Endothelial cell of umbilical vein (primary cell): ENCODE data around the gene MANEAL. TPM values are rescaled to one million over a fixed set of nuclear protein-coding genes. Genes with fewer than 3 reads are reported as not detected.

Experiments used
- BruUV-seq: library from RNA; stranded (reverse); fragments of 400-500 nt; replicated peaks from 2 replicates; lab custom pipeline; 2021; lab: Mats Ljungman, UMichigan
- CTCF ChIA-PET: fragments of 300-600, 350-600 bp; sonication (Branson Sonifier 250); formaldehyde crosslinking; loops from one replicate; lab custom pipeline; 2021; ENCODE audit warnings: antibody characterized with exemption, inconsistent platforms; lab: Charles Lee
- POLR2A ChIA-PET: fragments of 300-600, 350-600 bp; sonication (Branson Sonifier 250); formaldehyde crosslinking; loops from one replicate; lab custom pipeline; 2021; ENCODE audit warnings: antibody characterized with exemption, inconsistent platforms; lab: Charles Lee
- DNase-seq: peaks from one replicate; pipeline ENCODE4 v3.0.0-alpha.2; 2011; ENCODE audit warnings: low read depth, low spot score
- FAIRE-seq: peaks from 2 replicates; lab custom pipeline; 2011; peaks lifted over from hg19 to GRCh38; lab: Jason Lieb, UNC
- H2AFZ ChIP-seq: 2 replicates; pipeline ENCODE4 v1.6.0; 2012; ENCODE audit warnings: low read depth, low read length, control low read depth, inconsistent platforms
- H3K27ac ChIP-seq: 2 replicates; pipeline ENCODE4 v1.5.1; 2011; ENCODE audit warnings: low read depth, mild to moderate bottlenecking, control low read depth, low read length, moderate library complexity; ENCODE audit not compliant: insufficient read depth
- H3K27me3 ChIP-seq, 2 experiments: 2 replicates each; pipeline versions ENCODE4 v1.6.0 to v1.6.1; 2011; ENCODE audit warnings: low read length in 2 of 2, mixed read lengths in 1 of 2; ENCODE audit not compliant: control insufficient read depth in 2 of 2, insufficient read depth in 2 of 2
- H3K36me3 ChIP-seq, 2 experiments: 2 replicates in 1 of 2; 3 replicates in 1 of 2; pipeline ENCODE4 v1.5.1; 2011; ENCODE audit warnings: low read length in 2 of 2, mild to moderate bottlenecking in 1 of 2, moderate library complexity in 1 of 2; ENCODE audit not compliant: control insufficient read depth in 2 of 2, insufficient read depth in 2 of 2; ENCODE audit errors: extremely low read depth in 1 of 2
- H3K4me1 ChIP-seq: 3 replicates; pipeline ENCODE4 v1.5.1; 2011; ENCODE audit warnings: mild to moderate bottlenecking, low read length; ENCODE audit not compliant: control insufficient read depth, insufficient read depth; ENCODE audit errors: extremely low read depth
- H3K4me2 ChIP-seq: 2 replicates; pipeline ENCODE4 v1.6.1; 2011; ENCODE audit warnings: low read length, control low read depth, mixed read lengths; ENCODE audit not compliant: insufficient read depth
- H3K4me3 ChIP-seq, 3 experiments: fragments of 200-600 bp in 1 of 3; sonication (generic), shearing (Covaris generic) in 1 of 3; replicated peaks in 1 of 3; 2 replicates each; pipeline ENCODE4 v1.5.1; 2011 to 2016; ENCODE audit warnings: control low read depth in 3 of 3, low read length in 3 of 3, mild to moderate bottlenecking in 2 of 3, inconsistent platforms in 1 of 3, low read depth in 1 of 3, moderate library complexity in 1 of 3; ENCODE audit not compliant: insufficient read depth in 1 of 3
- H3K79me2 ChIP-seq: 2 replicates; pipeline ENCODE4 v1.6.0; 2012; ENCODE audit warnings: low read length, inconsistent platforms; ENCODE audit not compliant: control insufficient read depth, insufficient read depth
- H3K9ac ChIP-seq: replicated peaks from 2 replicates; pipeline ENCODE3; 2011; ENCODE audit warnings: low read length, control low read depth; ENCODE audit not compliant: insufficient read depth; ENCODE audit errors: extremely low read depth
- H3K9me1 ChIP-seq: replicated peaks from 3 replicates; pipeline ENCODE4 v1.6.0; 2011; ENCODE audit warnings: mild to moderate bottlenecking, low read length; ENCODE audit not compliant: control insufficient read depth, insufficient read depth; ENCODE audit errors: extremely low read depth
- H3K9me3 ChIP-seq: replicated peaks from 2 replicates; pipeline ENCODE4 v1.5.1; 2012; ENCODE audit warnings: low read length, inconsistent platforms; ENCODE audit not compliant: control insufficient read depth, insufficient read depth
- H4K20me1 ChIP-seq: replicated peaks from 2 replicates; pipeline ENCODE3; 2011; ENCODE audit warnings: mild to moderate bottlenecking, low read length; ENCODE audit not compliant: control insufficient read depth, insufficient read depth; ENCODE audit errors: extremely low read depth
- CTCF ChIP-seq, 2 donors: IDR thresholded peaks; 1 replicate in 1 of 2; 2 replicates in 1 of 2; pipeline ENCODE4 v1.5.1; 2011; ENCODE audit warnings: low read length in 2 of 2, mild to moderate bottlenecking in 2 of 2, moderate library complexity in 2 of 2, control low read depth in 1 of 2, inconsistent platforms in 1 of 2, low read depth in 1 of 2; ENCODE audit not compliant: insufficient read depth in 1 of 2; ENCODE audit errors: extremely low read depth in 1 of 2
- EZH2 ChIP-seq: IDR thresholded peaks from 2 replicates; pipeline ENCODE4 v1.6.1; 2012; ENCODE audit warnings: borderline replicate concordance, low read depth, mild to moderate bottlenecking, moderate library complexity, low read length, inconsistent platforms; ENCODE audit not compliant: severe bottlenecking
- FOS ChIP-seq: IDR thresholded peaks from 2 replicates; pipeline ENCODE4 v1.6.1; 2011; ENCODE audit warnings: mild to moderate bottlenecking, low read length, moderate library complexity, borderline replicate concordance; ENCODE audit not compliant: insufficient read depth
- GATA2 ChIP-seq: IDR thresholded peaks from 2 replicates; pipeline ENCODE4 v1.7.0; 2011; ENCODE audit warnings: low read depth, mild to moderate bottlenecking, moderate library complexity, mixed read lengths, low read length; ENCODE audit not compliant: insufficient read length, insufficient read depth
- JUN ChIP-seq: IDR thresholded peaks from 2 replicates; pipeline ENCODE4 v1.6.1; 2011; ENCODE audit warnings: borderline replicate concordance, low read depth; ENCODE audit not compliant: insufficient read length, insufficient read depth
- MAX ChIP-seq: IDR thresholded peaks from 2 replicates; pipeline ENCODE4 v1.6.1; 2011; ENCODE audit not compliant: insufficient read depth, insufficient read length
- MYC ChIP-seq: IDR thresholded peaks from one replicate; pipeline ENCODE4 v1.6.1; 2011; ENCODE audit warnings: mild to moderate bottlenecking, low read depth, low read length
- POLR2A ChIP-seq: IDR thresholded peaks from 2 replicates; pipeline ENCODE4 v1.6.1; 2012; ENCODE audit warnings: low read depth, mild to moderate bottlenecking, control low read depth, low read length
- POLR2AphosphoS5 ChIP-seq: IDR thresholded peaks from 2 replicates; pipeline ENCODE4 v1.6.1; 2012; ENCODE audit warnings: low read depth, mild to moderate bottlenecking, control low read depth, low read length, moderate library complexity; ENCODE audit not compliant: insufficient read depth
- dilution Hi-C: fragments of 300-500 bp; cut with MboI; formaldehyde crosslinking; loops from one replicate; pipeline ENCODE4 v1.15.0; 2019; ENCODE audit warnings: low sequenced_read_pairs; ENCODE audit not compliant: extremely low pct_ligation_motif_present
- intact Hi-C: fragments of 100-400 bp; cut with micrococcal nuclease; formaldehyde crosslinking; loops from one replicate; pipeline ENCODE4 v1.10.0; 2022
- polyA plus RNA-seq, 4 experiments: library from polyadenylated mRNA; depleted of rRNA in 3 of 4; stranded (reverse) in 3 of 4; unstranded in 1 of 4; fragments of >200 nt; gene quantifications; 2 replicates each; pipeline versions ENCODE4 v1.2.1 to v1.2.3, GENCODE V29; 2011 to 2012; ENCODE audit warnings: missing spikeins in 1 of 4
- total RNA-seq: library from RNA; stranded (reverse); gene quantifications from 2 replicates; pipeline ENCODE4 v1.2.3, GENCODE V29; 2021

The MANEAL gene
- total and polyA plus RNA-seq, 2 donors (not counting 3 experiments of a cell fraction or from before 2014, with no cell fraction given): 0.66 to 1.3 TPM

GRCh38 chr1:37821481-37821880, 27.8 kb downstream of the MANEAL start:
- DNase-seq: no peak
- peaks cover 7 to 19% of the 10 kb centered on the region in 2 experiments for H3K36me3 ChIP-seq
- no peak for TF ChIP-seq MAX
- TF ChIP-seq JUN: no peak
- TF ChIP-seq GATA2: no peak
- TF ChIP-seq CTCF (IDR thresholded peaks at IDR 0.05; ENCODE audit: extremely low read depth in 1 of 2, insufficient read depth in 1 of 2, low read depth in 1 of 2, low read length in 2 of 2): no peak
- TF ChIP-seq POLR2A: no peak
- no peak for TF ChIP-seq MYC
- TF ChIP-seq POLR2AphosphoS5: no peak
- TF ChIP-seq EZH2: no peak
- TF ChIP-seq FOS: no peak
- H3K27ac ChIP-seq: no peak overlapping the region
- no peaks in the 10 kb centered on the region for H3K9me1 ChIP-seq
- no peak overlapping the region for H3K4me3 ChIP-seq
- H3K9ac ChIP-seq: no peak overlapping the region
- H3K4me2 ChIP-seq: no peak overlapping the region
- no peaks in the 10 kb centered on the region for H3K9me3 ChIP-seq
- H2AFZ ChIP-seq: no peak overlapping the region
- ChIA-PET POLR2A (no interaction called here), CTCF (no interaction called here)
- H3K27me3 ChIP-seq: no peaks in the 10 kb centered on the region
- H3K4me1 ChIP-seq: no peaks in the 10 kb centered on the region
- dilution Hi-C loops: no loop called here
- no peak for FAIRE-seq
- no peaks in the 10 kb centered on the region for H3K79me2 ChIP-seq
- no peaks in the 10 kb centered on the region for H4K20me1 ChIP-seq
- no TSS peak for BruUV-seq
- intact Hi-C loops: no loop called here
